SK-N-MC (cell line): Measurements from ENCODE around the gene SERPINB10.

Experiments
- DNase-seq: peaks from one replicate; pipeline ENCODE4 v3.0.0-alpha.2; 2011; ENCODE audit warnings: low read depth, low spot score
- H3K27ac ChIP-seq: fragments of 200-600 bp; sonication (generic); 2 replicates; pipeline ENCODE4 v1.5.1; 2016; ENCODE audit warnings: mixed run types
- H3K36me3 ChIP-seq: fragments of 200-600 bp; sonication (generic); 2 replicates; pipeline ENCODE4 v1.6.1; 2017; ENCODE audit warnings: antibody characterized with exemption, low read length, mixed read lengths; ENCODE audit not compliant: insufficient read depth
- H3K4me3 ChIP-seq: fragments of 200-600 bp; sonication (generic); 2 replicates; pipeline ENCODE4 v1.5.1; 2016
- H3K9ac ChIP-seq: fragments of 200-600 bp; sonication (generic); 2 replicates; pipeline ENCODE4 v1.8.0; 2017; ENCODE audit warnings: mixed run types, mixed read lengths; ENCODE audit not compliant: insufficient read length
- H3K9me3 ChIP-seq: fragments of 200-600 bp; sonication (generic); 2 replicates; pipeline ENCODE4 v1.6.1; 2017; ENCODE audit warnings: low read depth, mild to moderate bottlenecking, antibody characterized with exemption, low read length, moderate library complexity, mixed read lengths
- EZH2 ChIP-seq: fragments of 200-600 bp; sonication (generic); IDR thresholded peaks from one replicate; pipeline ENCODE4 v1.6.1; 2017; ENCODE audit warnings: antibody characterized with exemption
- FOXP2 ChIP-seq: optimal IDR thresholded peaks from 2 replicates; pipeline ENCODE3; 2011; ENCODE audit warnings: mild to moderate bottlenecking, moderate library complexity; ENCODE audit not compliant: insufficient read depth; ENCODE audit errors: extremely low read length, control extremely low read depth
- POLR2AphosphoS5 ChIP-seq: IDR thresholded peaks from 2 replicates; pipeline ENCODE4 v1.6.1; 2012; ENCODE audit warnings: mild to moderate bottlenecking, low read depth, low read length, borderline replicate concordance

Gene SERPINB10

DNA sequence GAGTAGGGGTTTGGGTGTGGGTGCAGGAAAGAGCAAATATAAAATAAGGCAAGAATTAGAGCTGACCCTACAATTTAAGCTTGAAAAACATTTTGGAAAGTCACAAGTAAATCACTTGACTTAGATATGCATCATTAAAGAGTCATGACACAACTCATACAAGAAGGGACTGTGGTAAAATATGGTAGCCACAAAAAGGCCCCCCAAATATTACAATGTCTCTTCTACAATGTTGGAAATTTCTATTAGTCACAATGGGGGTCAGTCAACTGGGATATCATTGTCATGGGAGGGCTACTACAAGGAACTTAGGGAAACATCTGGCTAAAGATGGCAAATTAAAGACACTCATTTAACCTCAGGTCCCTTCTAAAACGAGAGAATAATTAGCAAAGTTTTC, 35.9 kb upstream of the SERPINB10 start:
- TF ChIP-seq EZH2, result no peak
- no peak for TF ChIP-seq FOXP2
- no peak for TF ChIP-seq POLR2AphosphoS5
- Histone ChIP-seq H3K27ac (no peak overlapping the region), H3K4me3 (no peak overlapping the region), H3K9ac (no peak overlapping the region), H3K36me3 (no peaks in the 10 kb centered on the region), H3K9me3 (no peaks in the 10 kb centered on the region)
- no peak for DNase-seq

DNA sequence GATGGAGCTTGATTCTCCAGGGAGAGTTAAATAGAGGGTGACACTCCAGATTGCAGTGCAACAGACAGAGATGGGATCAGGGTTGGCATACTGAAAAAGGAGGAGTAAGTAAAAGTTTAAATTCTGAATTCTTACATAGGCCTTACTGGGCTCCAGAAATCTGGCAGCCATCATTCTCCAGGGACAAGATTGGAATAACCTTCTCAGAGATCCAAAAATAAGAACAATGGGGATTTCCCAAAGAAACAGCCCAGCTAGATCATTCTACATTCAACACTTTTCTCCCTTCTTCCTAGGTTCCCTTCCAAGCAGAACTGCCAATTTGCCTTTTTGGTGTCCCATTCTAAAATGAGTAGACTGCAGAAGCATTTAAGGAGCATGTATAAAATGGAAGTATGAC, 35.2 kb upstream of the SERPINB10 start:
- TF ChIP-seq EZH2 (no peak), POLR2AphosphoS5 (no peak), FOXP2 (no peak)
- Histone ChIP-seq H3K36me3 (no peaks in the 10 kb centered on the region), H3K9me3 (no peaks in the 10 kb centered on the region), H3K9ac (no peak overlapping the region), H3K4me3 (no peak overlapping the region), H3K27ac (no peak overlapping the region)
- DNase-seq, result no peak

GRCh38 chr18:63878343-63878742, 29.4 kb upstream of the SERPINB10 start:
- no peaks in the 10 kb centered on the region for H3K36me3 ChIP-seq
- no peaks in the 10 kb centered on the region for H3K9me3 ChIP-seq
- no peak overlapping the region for H3K9ac ChIP-seq
- DNase-seq, result no peak
- TF ChIP-seq FOXP2, result no peak
- no peak for TF ChIP-seq POLR2AphosphoS5
- no peak for TF ChIP-seq EZH2
- no peak overlapping the region for H3K4me3 ChIP-seq
- no peak overlapping the region for H3K27ac ChIP-seq

DNA sequence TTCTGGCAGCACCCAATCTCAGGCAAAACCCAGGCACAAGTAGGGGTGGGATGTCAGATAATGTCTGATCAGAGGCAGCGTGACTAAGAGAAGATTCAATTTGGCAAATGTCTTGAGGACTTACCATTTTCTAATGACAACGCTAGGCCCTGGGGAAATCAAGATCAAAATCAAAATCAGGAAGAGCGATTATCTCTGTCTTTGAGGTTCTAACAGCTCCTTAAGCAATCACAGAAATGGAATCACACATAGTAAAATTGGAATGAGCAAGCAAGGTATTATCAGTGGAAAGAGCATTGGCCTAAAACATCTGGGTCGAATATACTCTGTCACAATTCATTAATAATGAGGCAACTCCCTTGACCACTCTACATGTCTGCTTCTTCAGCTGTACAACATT, 28.8 kb upstream of the SERPINB10 start:
- no peak overlapping the region for H3K4me3 ChIP-seq
- DNase-seq, result no peak
- no peak for TF ChIP-seq FOXP2
- no peak for TF ChIP-seq EZH2
- TF ChIP-seq POLR2AphosphoS5, result no peak
- H3K36me3 ChIP-seq, result no peaks in the 10 kb centered on the region
- H3K9ac ChIP-seq, result no peak overlapping the region
- H3K27ac ChIP-seq, result no peak overlapping the region
- H3K9me3 ChIP-seq, result no peaks in the 10 kb centered on the region

- Histone ChIP-seq H3K36me3 (no peaks in the 10 kb centered on the region), H3K27ac (no peak overlapping the region), H3K4me3 (no peak overlapping the region), H3K9me3 (no peaks in the 10 kb centered on the region), H3K9ac (no peak overlapping the region)
- no peak for DNase-seq
- TF ChIP-seq POLR2AphosphoS5, result no peak
- TF ChIP-seq EZH2, result no peak
- no peak for TF ChIP-seq FOXP2
Measured at GRCh38 chr18:63879709-63880108, 28.0 kb upstream of the SERPINB10 start.

- no peak overlapping the region for H3K27ac ChIP-seq
Measured at GRCh38 chr18:63881851-63882250, 25.9 kb upstream of the SERPINB10 start.

GRCh38 chr18:63882333-63883141, 25.2 kb upstream of the SERPINB10 start:
- Histone ChIP-seq H3K36me3 (no peaks in the 10 kb centered on the region), H3K9ac (no peak overlapping the region), H3K27ac (no peak overlapping the region), H3K4me3 (no peak overlapping the region), H3K9me3 (no peaks in the 10 kb centered on the region)
- DNase-seq, result no peak
- no peak for TF ChIP-seq POLR2AphosphoS5
- no peak for TF ChIP-seq FOXP2
- no peak for TF ChIP-seq EZH2

More at GRCh38 chr18:63881851-63882250, 25.9 kb upstream of the SERPINB10 start:
- no peak for DNase-seq
- no peak overlapping the region for H3K4me3 ChIP-seq
- no peak overlapping the region for H3K9ac ChIP-seq
- no peaks in the 10 kb centered on the region for H3K36me3 ChIP-seq
- TF ChIP-seq EZH2 (no peak), POLR2AphosphoS5 (no peak)
- no peaks in the 10 kb centered on the region for H3K9me3 ChIP-seq

DNA sequence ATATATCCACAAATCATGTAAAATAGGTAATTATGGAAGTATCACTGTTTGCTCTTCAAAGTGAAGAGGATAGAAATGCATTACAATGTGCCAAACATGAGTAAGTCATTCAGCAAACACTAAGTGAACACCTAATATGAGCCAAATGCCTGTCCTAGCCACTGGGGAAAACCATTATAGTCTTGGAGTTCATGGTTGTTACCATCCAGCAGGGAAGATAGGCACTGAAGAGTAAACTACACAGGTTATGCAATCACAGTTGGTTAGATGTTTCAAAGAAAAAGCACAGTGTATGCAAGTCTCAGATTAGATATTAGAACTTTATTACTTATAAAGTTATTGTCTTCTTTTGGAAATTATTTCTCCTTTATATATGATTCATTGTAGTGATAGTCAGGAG, 24.1 kb upstream of the SERPINB10 start:
- Histone ChIP-seq H3K27ac (no peak overlapping the region), H3K9ac (no peak overlapping the region), H3K36me3 (no peaks in the 10 kb centered on the region), H3K4me3 (no peak overlapping the region), H3K9me3 (no peaks in the 10 kb centered on the region)
- TF ChIP-seq FOXP2 (no peak), EZH2 (no peak), POLR2AphosphoS5 (no peak)
- no peak for DNase-seq

DNA sequence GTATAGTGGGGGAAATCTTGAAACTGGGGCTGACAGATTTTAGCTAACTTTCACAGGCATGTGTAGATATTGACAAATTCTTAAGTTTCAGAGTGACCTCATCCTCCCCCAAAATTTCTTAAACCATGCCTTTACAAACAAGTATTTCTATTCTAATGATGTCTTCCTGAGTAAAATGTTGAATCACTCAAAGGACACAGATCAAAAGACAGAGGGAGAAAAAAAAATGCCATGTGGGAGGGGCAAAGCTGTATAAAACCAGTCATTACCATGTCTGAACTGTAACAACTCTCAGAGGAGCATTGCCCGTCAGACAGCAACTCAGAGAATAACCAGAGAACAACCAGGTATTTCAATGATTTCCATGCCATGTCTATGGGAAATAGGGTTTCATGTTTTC, 20.3 kb upstream of the SERPINB10 start, which contains the start of gene SERPINB2:
Gene SERPINB2, plus strand, starts transcription at position 282 of the 400 bp plus-strand sequence. CDS start 3,740 bp downstream, outside the sequence.
- no peak for TF ChIP-seq EZH2
- no peak for TF ChIP-seq FOXP2
- no peak for TF ChIP-seq POLR2AphosphoS5
- no peak within 1 kb of the TSS for H3K4me3 ChIP-seq
- H3K27ac ChIP-seq, result no peak within 1 kb of the TSS
- H3K9me3 ChIP-seq, result no peaks in the 10 kb centered on the region
- H3K9ac ChIP-seq, result no peak within 1 kb of the TSS
- no peak for DNase-seq
- no peaks in the 10 kb centered on the region for H3K36me3 ChIP-seq
